GM12878 (cell line): Measurements from ENCODE around the gene MSI2.

ENCODE experiments used
- CHD2 ChIP-seq: IDR thresholded peaks from 2 replicates; pipeline ENCODE4 v1.6.1; 2011; ENCODE audit warnings: low read depth, low read length, improper control_type of control experiment, borderline replicate concordance
- CTCF ChIP-seq, 3 experiments: IDR thresholded peaks in 2 of 3; conservative IDR thresholded peaks in 1 of 3; 2 replicates each; pipeline ENCODE4 v1.5.1; 2011; ENCODE audit warnings: low read depth in 3 of 3, low read length in 3 of 3, mild to moderate bottlenecking in 3 of 3, control low read depth in 2 of 3, moderate library complexity in 2 of 3, inconsistent platforms in 1 of 3, mixed read lengths in 1 of 3; ENCODE audit not compliant: control insufficient read depth in 2 of 3, insufficient read depth in 1 of 3; ENCODE audit errors: extremely low read depth in 1 of 3
- FOXM1 ChIP-seq: IDR thresholded peaks from 2 replicates; pipeline ENCODE4 v1.6.1; 2012; ENCODE audit warnings: low read depth, mild to moderate bottlenecking, inconsistent platforms, low read length, moderate library complexity
- KDM1A ChIP-seq: fragments of 200-600 bp; sonication (generic); IDR thresholded peaks from 2 replicates; pipeline ENCODE4 v1.6.1; 2016; ENCODE audit warnings: borderline replicate concordance
- POLR2AphosphoS5 ChIP-seq: IDR thresholded peaks from 2 replicates; pipeline ENCODE4 v1.6.1; 2011; ENCODE audit warnings: mild to moderate bottlenecking, low read length, inconsistent platforms
- ZBED1 ChIP-seq: IDR thresholded peaks from 2 replicates; pipeline ENCODE4 v1.6.1; 2016; ENCODE audit warnings: borderline replicate concordance

GRCh38 chr17:57652811-57653210 lies 396.5 kb downstream of the MSI2 start:
- TF ChIP-seq KDM1A (no peak), CTCF (IDR thresholded peaks at IDR 0.05 in 2 of 3, conservative IDR thresholded peaks at IDR 0.05 in 1 of 3; ENCODE audit: control insufficient read depth in 2 of 3, extremely low read depth in 1 of 3, insufficient read depth in 1 of 3, low read depth in 3 of 3, low read length in 3 of 3) (no peak), POLR2AphosphoS5 (no peak), FOXM1 (no peak), ZBED1 (no peak), CHD2 (no peak)
